K562 (cell line): ENCODE results near the gene RHOV. TPM values are rescaled to one million over a fixed set of nuclear protein-coding genes. Genes with fewer than 3 reads are reported as not detected.

Experiments used
- ARID3B ChIP-seq: fragments of 250-450 bp; sonication (Bioruptor Pico); IDR thresholded peaks from 2 replicates; pipeline ENCODE4 v1.4.0; 2020; ENCODE audit warnings: borderline replicate concordance
- ARNT ChIP-seq, 2 experiments: fragments of 450-650 bp; IDR thresholded peaks; 2 replicates each; pipeline ENCODE4 v1.6.1; 2016; ENCODE audit warnings: mild to moderate bottlenecking in 1 of 2
- CC2D1A ChIP-seq: fragments of 450-650 bp; IDR thresholded peaks from 2 replicates; pipeline ENCODE4 v1.6.1; 2017; ENCODE audit warnings: mild to moderate bottlenecking
- CTCFL ChIP-seq: IDR thresholded peaks from 2 replicates; pipeline ENCODE4 v1.6.1; 2011; ENCODE audit warnings: borderline replicate concordance, low read depth, mild to moderate bottlenecking, moderate library complexity, low read length; ENCODE audit not compliant: insufficient read depth, poor library complexity, severe bottlenecking
- RAD21 ChIP-seq, 2 experiments: fragments of 250-450 bp in 1 of 2; fragments of 450-650 bp in 1 of 2; sonication (Bioruptor Pico) in 1 of 2; formaldehyde crosslinking in 1 of 2; IDR thresholded peaks in 1 of 2; conservative IDR thresholded peaks in 1 of 2; 2 replicates each; pipeline versions ENCODE4 v1.4.0 to v1.8.0; 2020 to 2022; ENCODE audit warnings: mild to moderate bottlenecking in 2 of 2, moderate library complexity in 1 of 2
- RBFOX2 ChIP-seq: fragments of 200-400 bp; formaldehyde crosslinking; IDR thresholded peaks from 2 replicates; pipeline ENCODE4 v1.6.1; 2017; ENCODE audit warnings: low read depth, mild to moderate bottlenecking, low read length, moderate library complexity
- REST ChIP-seq, 2 experiments: fragments of 450-650 bp; formaldehyde crosslinking in 1 of 2; IDR thresholded peaks; 2 replicates each; pipeline versions ENCODE4 v1.4.0 to v1.6.1; 2014 to 2020; ENCODE audit warnings: mild to moderate bottlenecking in 2 of 2, borderline replicate concordance in 1 of 2, low read depth in 1 of 2
- ZBTB7A ChIP-seq: IDR thresholded peaks from 2 replicates; pipeline ENCODE4 v1.6.1; 2011; ENCODE audit warnings: low read depth, mild to moderate bottlenecking, low read length, moderate library complexity, borderline replicate concordance; ENCODE audit not compliant: control insufficient read depth
- ZNF224 ChIP-seq: sonication (generic); formaldehyde crosslinking; IDR thresholded peaks from 2 replicates; pipeline ENCODE4 v1.8.0; 2022; ENCODE audit warnings: mild to moderate bottlenecking, missing genetic modification reagents
- ZNF253 ChIP-seq: fragments of 250-450 bp; sonication (Bioruptor Pico); conservative IDR thresholded peaks from 2 replicates; pipeline ENCODE4 v1.6.1; 2021; ENCODE audit warnings: mild to moderate bottlenecking
- ZNF584 ChIP-seq: fragments of 200-800 bp; sonication (Bioruptor generic); IDR thresholded peaks from 2 replicates; pipeline ENCODE4 v1.6.1; 2016; ENCODE audit warnings: low read depth, mild to moderate bottlenecking, missing genetic modification characterization, missing compliant biosample characterization
- polyA plus RNA-seq, 8 experiments: library from polyadenylated mRNA; depleted of rRNA in 4 of 8; stranded (reverse) in 5 of 8; unstranded in 3 of 8; fragments of >200 nt; fragmentation: Nextera tagmentation in 2 of 8; fragmentation: Illumina TruSeq in 1 of 8; extraction: Ambion mirVana in 2 of 8; extraction: Trizol in 1 of 8; gene quantifications; 2 replicates each; pipeline versions ENCODE4 v1.2.1 to v1.2.3, GENCODE V29; 2011 to 2014; ENCODE audit warnings: inconsistent platforms in 1 of 8, missing spikeins in 1 of 8
- total RNA-seq, 7 experiments: library from RNA; depleted of rRNA in 6 of 7; stranded (reverse); fragments of >200 nt in 6 of 7; fragmentation: Illumina TruSeq in 2 of 7; extraction: Trizol in 2 of 7; gene quantifications; 2 replicates each; pipeline versions ENCODE4 v1.2.1 to v1.2.3, GENCODE V29; 2011 to 2021; ENCODE audit warnings: low replicate concordance in 1 of 7
- TF ChIP-seq, protein P1 (sequence below): fragments of 450-650 bp; formaldehyde crosslinking; IDR thresholded peaks from 2 replicates; pipeline ENCODE4 v1.4.0; 2020; ENCODE audit warnings: mild to moderate bottlenecking, moderate library complexity

The RHOV gene
- total and polyA plus RNA-seq, 9 of the 15 experiments (the other 6 are each of a cell fraction or from before 2014, with no cell fraction given): 0.08 to 2.0 (median 1.1) TPM

GRCh38 chr15:40857601-40858341, 16.3 kb downstream of the RHOV start (continued):
- peak; percentile 80 for TF ChIP-seq REST (IDR thresholded peaks at IDR 0.05; ENCODE audit: borderline replicate concordance)
- 0 out of 2 replicates have a peak, but pooled peaks have one; percentile 34 for TF ChIP-seq REST (CRISPR knock-in tag; IDR thresholded peaks at IDR 0.05; ENCODE audit: low read depth)
- TF ChIP-seq ARNT (IDR thresholded peaks at IDR 0.05): no peak
- TF ChIP-seq RBFOX2: peak; percentile 55
- TF ChIP-seq CC2D1A: peak; percentile 25; the same call in 1 of the 2 replicates
- no peak for TF ChIP-seq ARID3B (CRISPR knock-in tag)
- no peak for TF ChIP-seq ZNF584 (CRISPR knock-in tag)
- no peak for TF ChIP-seq ZNF224
- TF ChIP-seq ZBTB7A: no peak
- TF ChIP-seq RAD21 (CRISPR knock-in tag; conservative IDR thresholded peaks at IDR 0.05 in 1 of 2, IDR thresholded peaks at IDR 0.05 in 1 of 2): peak; percentile 74 to 86
- TF ChIP-seq, protein P1, sequence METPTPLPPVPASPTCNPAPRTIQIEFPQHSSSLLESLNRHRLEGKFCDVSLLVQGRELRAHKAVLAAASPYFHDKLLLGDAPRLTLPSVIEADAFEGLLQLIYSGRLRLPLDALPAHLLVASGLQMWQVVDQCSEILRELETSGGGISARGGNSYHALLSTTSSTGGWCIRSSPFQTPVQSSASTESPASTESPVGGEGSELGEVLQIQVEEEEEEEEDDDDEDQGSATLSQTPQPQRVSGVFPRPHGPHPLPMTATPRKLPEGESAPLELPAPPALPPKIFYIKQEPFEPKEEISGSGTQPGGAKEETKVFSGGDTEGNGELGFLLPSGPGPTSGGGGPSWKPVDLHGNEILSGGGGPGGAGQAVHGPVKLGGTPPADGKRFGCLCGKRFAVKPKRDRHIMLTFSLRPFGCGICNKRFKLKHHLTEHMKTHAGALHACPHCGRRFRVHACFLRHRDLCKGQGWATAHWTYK (CRISPR knock-in tag): peak; percentile 97
- TF ChIP-seq CTCFL: no peak
- no peak for TF ChIP-seq ZNF253 (CRISPR knock-in tag)
